MCF 10A (cell line): ENCODE measurements around the gene NGFR. TPM values are rescaled to one million over a fixed set of nuclear protein-coding genes. Genes with fewer than 3 reads are reported as not detected.

Source experiments
- BruUV-seq: library from RNA; stranded (reverse); fragments of 400-500 nt; replicated peaks from 2 replicates; lab custom pipeline; 2021; lab: Mats Ljungman, UMichigan
- CTCF ChIA-PET: fragments of 300-600 bp; sonication (Branson Sonifier 250); formaldehyde crosslinking; extraction: SDS; loops from one replicate; lab custom pipeline; 2021; ENCODE audit warnings: antibody characterized with exemption, inconsistent platforms; lab: Yijun Ruan, JAX
- POLR2A ChIA-PET: fragments of 300-600, 350-650 bp; sonication (Branson Sonifier 250); formaldehyde crosslinking; extraction: SDS; loops from one replicate; lab custom pipeline; 2020; ENCODE audit warnings: antibody characterized with exemption, inconsistent platforms; lab: Yijun Ruan, JAX
- DNase-seq: peaks from one replicate; pipeline ENCODE4 v3.0.0-alpha.2; 2018; ENCODE audit not compliant: unreplicated experiment
- H3K27ac Mint-ChIP-seq: one replicate; pipeline ENCODE4 v1.8.0; 2022; ENCODE audit warnings: mild to moderate bottlenecking, low read depth, mixed read lengths; ENCODE audit not compliant: unreplicated experiment
- H3K27me3 Mint-ChIP-seq: one replicate; pipeline ENCODE4 v1.8.0; 2022; ENCODE audit warnings: mixed read lengths; ENCODE audit not compliant: insufficient read depth, unreplicated experiment
- H3K36me3 Mint-ChIP-seq: one replicate; pipeline ENCODE4 v1.8.0; 2022; ENCODE audit warnings: mild to moderate bottlenecking, moderate library complexity, mixed read lengths; ENCODE audit not compliant: insufficient read depth, unreplicated experiment
- H3K4me1 Mint-ChIP-seq: one replicate; pipeline ENCODE4 v1.8.0; 2022; ENCODE audit warnings: mixed read lengths; ENCODE audit not compliant: insufficient read depth, unreplicated experiment
- H3K4me3 Mint-ChIP-seq: one replicate; pipeline ENCODE4 v1.8.0; 2022; ENCODE audit warnings: mild to moderate bottlenecking, moderate library complexity, mixed read lengths; ENCODE audit not compliant: unreplicated experiment
- H3K9me3 Mint-ChIP-seq: one replicate; pipeline ENCODE4 v1.8.0; 2022; ENCODE audit warnings: mixed read lengths; ENCODE audit not compliant: unreplicated experiment
- CTCF ChIP-seq: fragments of 200-600 bp; IDR thresholded peaks from one replicate; pipeline ENCODE4 v1.8.0; 2022; ENCODE audit warnings: antibody characterized with exemption, mild to moderate bottlenecking; ENCODE audit not compliant: unreplicated experiment
- intact Hi-C: fragments of 100-400 bp; cut with micrococcal nuclease; formaldehyde crosslinking; loops from 2 replicates; pipeline ENCODE4 v1.14.1; 2022
- total RNA-seq: library from RNA; stranded (reverse); gene quantifications from 2 replicates; pipeline ENCODE4 v1.2.3, GENCODE V29; 2022

NGFR gene
- total RNA-seq, 1 experiment from 2014 or later, result 0.26 TPM

- CTCF ChIA-PET, result interaction anchor here (0.6 to 1.6 kb wide), 6 partner anchors 8 to 136 kb away, joined by 3 to 6 read pairs (median 4); no protein-coding TSS in a partner anchor
- no TSS peak for BruUV-seq
Measured at GRCh38 chr17:49548051-49548505, 53.0 kb downstream of the NGFR start.

GRCh38 chr17:49548506-49549310, 53.6 kb downstream of the NGFR start:
- H3K4me1 Mint-ChIP-seq, result peaks cover 29% of the 10 kb centered on the region
- ChIA-PET CTCF (interaction anchor here (0.6 to 1.6 kb wide), 8 partner anchors 7 to 527 kb away, joined by 3 to 6 read pairs (median 3); no protein-coding TSS in a partner anchor), POLR2A (no interaction called here)
- BruUV-seq, result no TSS peak
- H3K27ac Mint-ChIP-seq, result no peak overlapping the region
- H3K27me3 Mint-ChIP-seq, result no peaks in the 10 kb centered on the region
- TF ChIP-seq CTCF, result peak; percentile 88
- peak; percentile 60 for DNase-seq
- H3K9me3 Mint-ChIP-seq, result no peaks in the 10 kb centered on the region
- no peaks in the 10 kb centered on the region for H3K36me3 Mint-ChIP-seq
- intact Hi-C loops, result loop anchor here (1.0 kb wide), 2 partner anchors 52 to 113 kb away; no protein-coding TSS in a partner anchor
- H3K4me3 Mint-ChIP-seq, result no peak overlapping the region

More at GRCh38 chr17:49548051-49548505, 53.0 kb downstream of the NGFR start:
- intact Hi-C loops, result loop anchor here (1.0 kb wide), 2 partner anchors 52 to 113 kb away; no protein-coding TSS in a partner anchor
- H3K4me1 Mint-ChIP-seq, result peaks cover 31% of the 10 kb centered on the region
- no peaks in the 10 kb centered on the region for H3K27me3 Mint-ChIP-seq
- POLR2A ChIA-PET, result no interaction called here
- no peak for TF ChIP-seq CTCF
- DNase-seq, result no peak
- no peaks in the 10 kb centered on the region for H3K36me3 Mint-ChIP-seq
- H3K9me3 Mint-ChIP-seq, result no peaks in the 10 kb centered on the region
- no peak overlapping the region for H3K27ac Mint-ChIP-seq
- no peak overlapping the region for H3K4me3 Mint-ChIP-seq

DNA sequence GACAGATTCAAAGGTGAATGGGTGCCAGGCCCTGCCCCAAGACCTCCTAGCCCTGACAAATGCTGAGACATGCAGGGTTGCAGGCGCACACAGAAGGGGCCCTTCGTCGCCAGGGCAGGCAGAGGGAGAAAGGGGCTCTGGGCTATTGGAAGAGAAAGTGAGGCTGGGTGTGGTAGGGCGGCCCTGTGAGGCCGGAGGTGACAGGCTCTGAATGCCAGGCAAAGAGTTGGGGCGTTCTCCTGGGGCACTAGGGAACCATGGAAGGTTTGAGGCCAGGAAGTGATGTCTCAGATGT, 54.2 kb downstream of the NGFR start:
- ChIA-PET CTCF (no interaction called here), POLR2A (no interaction called here)
- no TSS peak for BruUV-seq
- Mint-ChIP-seq H3K36me3 (no peaks in the 10 kb centered on the region), H3K27ac (no peak overlapping the region), H3K4me3 (no peak overlapping the region), H3K9me3 (no peaks in the 10 kb centered on the region), H3K27me3 (no peaks in the 10 kb centered on the region), H3K4me1 (peaks cover 29% of the 10 kb centered on the region)
- no peak for TF ChIP-seq CTCF
- intact Hi-C loops, result no loop called here
- no peak for DNase-seq
